Keratinocyte (primary cell): ENCODE results near the gene DCDC2. TPM values are rescaled to one million over a fixed set of nuclear protein-coding genes. Genes with fewer than 3 reads are reported as not detected.
A peak's percentile ranks its signal among the peaks of the same experiment; 100 is the strongest.

Experiments used
- DNase-seq: peaks from one replicate; pipeline ENCODE4 v3.0.0-alpha.2; 2011; ENCODE audit warnings: low read depth, missing footprints, low spot score
- FAIRE-seq: peaks from 2 replicates; lab custom pipeline; 2011; peaks lifted over from hg19 to GRCh38; lab: Jason Lieb, UNC
- H2AFZ ChIP-seq: 2 replicates; pipeline ENCODE4 v1.6.0; 2012; ENCODE audit warnings: low read length, control low read depth, inconsistent platforms; ENCODE audit not compliant: control insufficient read depth
- H3K27ac ChIP-seq: 2 replicates; pipeline ENCODE4 v1.5.1; 2011; ENCODE audit warnings: low read length; ENCODE audit not compliant: control insufficient read depth, insufficient read depth
- H3K27me3 ChIP-seq: 3 replicates; pipeline ENCODE4 v1.6.0; 2011; ENCODE audit warnings: low read length; ENCODE audit not compliant: control insufficient read depth, insufficient read depth; ENCODE audit errors: extremely low read depth
- H3K36me3 ChIP-seq, 2 experiments: 2 replicates in 1 of 2; 3 replicates in 1 of 2; pipeline ENCODE4 v1.5.1; 2011; ENCODE audit warnings: low read length in 2 of 2, mild to moderate bottlenecking in 1 of 2; ENCODE audit not compliant: control insufficient read depth in 2 of 2, insufficient read depth in 2 of 2; ENCODE audit errors: extremely low read depth in 1 of 2
- H3K4me1 ChIP-seq: 3 replicates; pipeline ENCODE4 v1.5.1; 2011; ENCODE audit warnings: low read length; ENCODE audit not compliant: control insufficient read depth, insufficient read depth; ENCODE audit errors: extremely low read depth
- H3K4me2 ChIP-seq: 3 replicates; pipeline ENCODE4 v1.6.0; 2011; ENCODE audit warnings: low read depth, low read length; ENCODE audit not compliant: control insufficient read depth, insufficient read depth; ENCODE audit errors: extremely low read depth
- H3K4me3 ChIP-seq, 3 experiments: fragments of 200-600 bp in 1 of 3; sonication (generic) in 1 of 3; 2 replicates in 2 of 3; 3 replicates in 1 of 3; pipeline ENCODE4 v1.5.1; 2011 to 2016; ENCODE audit warnings: low read length in 3 of 3, mild to moderate bottlenecking in 3 of 3, control low read depth in 2 of 3, inconsistent platforms in 1 of 3, low read depth in 1 of 3, mixed read lengths in 1 of 3, mixed run types in 1 of 3, moderate library complexity in 1 of 3; ENCODE audit not compliant: control insufficient read depth in 2 of 3, insufficient read depth in 2 of 3; ENCODE audit errors: extremely low read depth in 1 of 3
- H3K79me2 ChIP-seq: 2 replicates; pipeline ENCODE4 v1.6.0; 2012; ENCODE audit warnings: low read length; ENCODE audit not compliant: control insufficient read depth, insufficient read depth
- H3K9ac ChIP-seq: 3 replicates; pipeline ENCODE4 v1.6.0; 2011; ENCODE audit warnings: low read length; ENCODE audit not compliant: control insufficient read depth, insufficient read depth; ENCODE audit errors: extremely low read depth
- H3K9me1 ChIP-seq: 3 replicates; pipeline ENCODE4 v1.6.0; 2011; ENCODE audit warnings: low read length; ENCODE audit not compliant: control insufficient read depth, insufficient read depth; ENCODE audit errors: extremely low read depth
- H3K9me3 ChIP-seq: 2 replicates; pipeline ENCODE4 v1.5.1; 2012; ENCODE audit warnings: low read depth, low read length; ENCODE audit not compliant: control insufficient read depth
- H4K20me1 ChIP-seq: 3 replicates; pipeline ENCODE4 v1.6.0; 2011; ENCODE audit warnings: low read length; ENCODE audit not compliant: control insufficient read depth, insufficient read depth; ENCODE audit errors: extremely low read depth
- EZH2 ChIP-seq: IDR thresholded peaks from one replicate; pipeline ENCODE4 v1.6.1; 2012; ENCODE audit warnings: inconsistent platforms, mild to moderate bottlenecking, low read length, moderate library complexity
- dilution Hi-C: fragments of 300-500 bp; cut with MboI; formaldehyde crosslinking; loops from one replicate; pipeline ENCODE4 v1.7.0; 2020; ENCODE audit warnings: low sequenced_read_pairs; ENCODE audit not compliant: extremely low pct_ligation_motif_present
- polyA plus RNA-seq, 5 experiments: library from polyadenylated mRNA; depleted of rRNA in 3 of 5; stranded (reverse) in 3 of 5; stranded (forward) in 1 of 5; unstranded in 1 of 5; fragments of >200 nt; gene quantifications; 1 replicate in 1 of 5; 2 replicates in 3 of 5; 3 replicates in 1 of 5; pipeline versions ENCODE4 v1.2.1 to v1.2.3, GENCODE V29; 2011 to 2012; ENCODE audit warnings: missing spikeins in 2 of 5, low read depth in 1 of 5, low replicate concordance in 1 of 5
- TF ChIP-seq, protein P1 (sequence below), 3 experiments: IDR thresholded peaks in 1 of 3; conservative IDR thresholded peaks in 1 of 3; optimal IDR thresholded peaks in 1 of 3; 2 replicates in 2 of 3; 3 replicates in 1 of 3; pipeline versions ENCODE3 to v1.5.1; 2011; ENCODE audit warnings: low read length in 3 of 3, mild to moderate bottlenecking in 3 of 3, moderate library complexity in 2 of 3, control low read depth in 1 of 3, inconsistent platforms in 1 of 3; ENCODE audit not compliant: insufficient read depth in 2 of 3; ENCODE audit errors: extremely low read depth in 1 of 3

The DCDC2 gene
- polyA plus RNA-seq, 1 donor (not counting 4 experiments of a cell fraction or from before 2014, with no cell fraction given) = 0.10 TPM

GRCh38 chr6:24332317-24332716 lies 25.5 kb downstream of the DCDC2 start:
- DNase-seq = peak; percentile 85
- Histone ChIP-seq H3K79me2 (no peaks in the 10 kb centered on the region), H3K36me3 (no peaks in the 10 kb centered on the region), H3K4me1 (peaks cover 26% of the 10 kb centered on the region), H3K9ac (no peak overlapping the region), H3K4me3 (no peak overlapping the region), H4K20me1 (no peaks in the 10 kb centered on the region), H2AFZ (no peak overlapping the region), H3K4me2 (no peak overlapping the region), H3K9me1 (no peaks in the 10 kb centered on the region), H3K27ac (peak overlapping the region; percentile 41), H3K27me3 (no peaks in the 10 kb centered on the region), H3K9me3 (no peaks in the 10 kb centered on the region)
- dilution Hi-C loops = no loop called here
- TF ChIP-seq EZH2 = no peak
- TF ChIP-seq, protein P1, sequence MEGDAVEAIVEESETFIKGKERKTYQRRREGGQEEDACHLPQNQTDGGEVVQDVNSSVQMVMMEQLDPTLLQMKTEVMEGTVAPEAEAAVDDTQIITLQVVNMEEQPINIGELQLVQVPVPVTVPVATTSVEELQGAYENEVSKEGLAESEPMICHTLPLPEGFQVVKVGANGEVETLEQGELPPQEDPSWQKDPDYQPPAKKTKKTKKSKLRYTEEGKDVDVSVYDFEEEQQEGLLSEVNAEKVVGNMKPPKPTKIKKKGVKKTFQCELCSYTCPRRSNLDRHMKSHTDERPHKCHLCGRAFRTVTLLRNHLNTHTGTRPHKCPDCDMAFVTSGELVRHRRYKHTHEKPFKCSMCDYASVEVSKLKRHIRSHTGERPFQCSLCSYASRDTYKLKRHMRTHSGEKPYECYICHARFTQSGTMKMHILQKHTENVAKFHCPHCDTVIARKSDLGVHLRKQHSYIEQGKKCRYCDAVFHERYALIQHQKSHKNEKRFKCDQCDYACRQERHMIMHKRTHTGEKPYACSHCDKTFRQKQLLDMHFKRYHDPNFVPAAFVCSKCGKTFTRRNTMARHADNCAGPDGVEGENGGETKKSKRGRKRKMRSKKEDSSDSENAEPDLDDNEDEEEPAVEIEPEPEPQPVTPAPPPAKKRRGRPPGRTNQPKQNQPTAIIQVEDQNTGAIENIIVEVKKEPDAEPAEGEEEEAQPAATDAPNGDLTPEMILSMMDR (optimal IDR thresholded peaks at IDR 0.05 in 1 of 3, IDR thresholded peaks at IDR 0.05 in 1 of 3, conservative IDR thresholded peaks at IDR 0.05 in 1 of 3; ENCODE audit: extremely low read depth in 1 of 3, insufficient read depth in 2 of 3, low read length in 3 of 3) = no peak
- peak; percentile 76 for FAIRE-seq

DNA sequence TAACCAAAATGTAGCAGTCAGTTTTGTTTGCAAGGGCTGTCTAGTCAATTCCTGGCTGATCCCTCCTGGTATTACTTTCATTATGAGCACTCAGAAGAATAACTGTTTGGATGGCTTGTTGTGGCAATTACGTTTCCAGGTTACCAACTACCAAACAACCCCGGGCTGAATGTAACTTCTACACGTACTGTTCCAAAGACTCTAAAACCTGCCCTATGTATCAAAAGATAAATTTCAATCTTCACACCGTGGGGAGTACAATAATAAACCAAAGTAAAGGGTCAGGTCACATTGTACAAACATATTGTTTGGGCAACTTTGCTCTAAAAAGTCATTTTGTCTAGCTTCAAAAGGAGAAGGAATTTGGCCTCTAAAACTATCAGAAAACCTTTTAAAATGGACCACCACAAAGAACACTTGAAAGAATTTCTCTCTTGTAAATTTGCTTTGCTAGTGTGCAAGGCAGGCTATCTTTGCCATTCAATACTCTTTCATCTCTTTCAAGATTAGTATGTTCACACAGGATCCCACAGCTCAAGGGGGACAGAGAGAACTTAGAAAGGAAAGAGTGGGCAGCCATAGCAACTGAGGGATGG lies 27.6 kb downstream of the DCDC2 start:
- no peaks in the 10 kb centered on the region for H3K9me3 ChIP-seq
- no peak for FAIRE-seq
- H3K4me2 ChIP-seq = peak overlapping the region; percentile 23

More for the DNA sequence above, 27.6 kb downstream of the DCDC2 start:
- peak overlapping the region; percentile 45 for H2AFZ ChIP-seq
- TF ChIP-seq EZH2 = no peak
- TF ChIP-seq, protein P1 (optimal IDR thresholded peaks at IDR 0.05 in 1 of 3, IDR thresholded peaks at IDR 0.05 in 1 of 3, conservative IDR thresholded peaks at IDR 0.05 in 1 of 3; ENCODE audit: extremely low read depth in 1 of 3, insufficient read depth in 2 of 3, low read length in 3 of 3) = no peak
- no peak overlapping the region for H3K9ac ChIP-seq
- H3K4me1 ChIP-seq = peaks cover 26% of the 10 kb centered on the region
- H3K27me3 ChIP-seq = no peaks in the 10 kb centered on the region
- H3K36me3 ChIP-seq = no peaks in the 10 kb centered on the region
- no peak for DNase-seq
- H3K79me2 ChIP-seq = no peaks in the 10 kb centered on the region
- no peaks in the 10 kb centered on the region for H3K9me1 ChIP-seq
- H3K4me3 ChIP-seq = no peak overlapping the region
- no peak overlapping the region for H3K27ac ChIP-seq
- H4K20me1 ChIP-seq = no peaks in the 10 kb centered on the region
- dilution Hi-C loops = no loop called here
